NT2/D1 (cell line): ENCODE results near the gene PCDHA2.

ENCODE experiments used
- SUZ12 ChIP-seq: IDR thresholded peaks from 2 replicates; pipeline ENCODE4 v1.6.1; 2011; ENCODE audit not compliant: insufficient read length, insufficient read depth; ENCODE audit errors: extremely low read depth
- YY1 ChIP-seq: IDR thresholded peaks from 2 replicates; pipeline ENCODE4 v1.6.1; 2011; ENCODE audit not compliant: insufficient read length, insufficient read depth
- ZNF274 ChIP-seq: IDR thresholded peaks from 2 replicates; pipeline ENCODE4 v1.6.1; 2011; ENCODE audit warnings: mild to moderate bottlenecking, low read depth, low read length

GRCh38 chr5:140780512-140780911 is 14.1 kb upstream of the PCDHA2 start:
- TF ChIP-seq YY1, result no peak
- no peak for TF ChIP-seq ZNF274
- no peak for TF ChIP-seq SUZ12
